Central memory CD8-positive, alpha-beta T cell (primary cell): ENCODE data around the gene COX10.
"Not testable (repeated sequence)": the region's sequence is repeated elsewhere in the genome, so short reads cannot be mapped to it uniquely, and the experiment has no call there.

Experiments
- ATAC-seq: fragments of 150-1000 bp; cut with Tn5 transposase; replicated peaks from 2 replicates; pipeline ENCODE4 v1.10.0; 2022; ENCODE audit warnings: mild to moderate bottlenecking, moderate FRiP score, moderate number of reproducible peaks; ENCODE audit not compliant: poor library complexity, severe bottlenecking; ENCODE audit errors: extremely low read depth
- DNase-seq, 2 donors: peaks; one replicate each; pipeline ENCODE4 v3.0.0; 2021; ENCODE audit warnings: low spot score in 2 of 2
- H3K27ac Mint-ChIP-seq: one replicate; pipeline ENCODE4 v1.8.0; 2022; ENCODE audit warnings: low read depth, mild to moderate bottlenecking, moderate library complexity, mixed read lengths
- H3K27me3 Mint-ChIP-seq: one replicate; pipeline ENCODE4 v1.8.0; 2022; ENCODE audit warnings: mixed read lengths
- H3K36me3 Mint-ChIP-seq: one replicate; pipeline ENCODE4 v1.8.0; 2022; ENCODE audit warnings: mild to moderate bottlenecking, moderate library complexity, mixed read lengths; ENCODE audit not compliant: insufficient read depth
- H3K4me1 Mint-ChIP-seq: one replicate; pipeline ENCODE4 v1.8.0; 2022; ENCODE audit warnings: mixed read lengths
- H3K4me3 Mint-ChIP-seq: one replicate; pipeline ENCODE4 v1.8.0; 2022; ENCODE audit warnings: mild to moderate bottlenecking, moderate library complexity, mixed read lengths
- H3K9me3 Mint-ChIP-seq: one replicate; pipeline ENCODE4 v1.8.0; 2022; ENCODE audit warnings: mixed read lengths

Gene COX10

GRCh38 chr17:14069251-14070021, at the start of gene COX10:
Gene COX10, plus strand, starts transcription at chr17:14069504. Its CDS starts 102 bp downstream, at chr17:14069606.
- Mint-ChIP-seq H3K4me3 (peak within 1 kb of the TSS; percentile 94), H3K27ac (peak within 1 kb of the TSS; percentile 92), H3K4me1 (peaks cover 33% of the 10 kb centered on the region), H3K9me3 (no peaks in the 10 kb centered on the region), H3K36me3 (peaks cover 3% of the 10 kb centered on the region), H3K27me3 (no peaks in the 10 kb centered on the region)
- peak; percentile 63 to 67 for DNase-seq
- peak; percentile 96 for ATAC-seq

DNA sequence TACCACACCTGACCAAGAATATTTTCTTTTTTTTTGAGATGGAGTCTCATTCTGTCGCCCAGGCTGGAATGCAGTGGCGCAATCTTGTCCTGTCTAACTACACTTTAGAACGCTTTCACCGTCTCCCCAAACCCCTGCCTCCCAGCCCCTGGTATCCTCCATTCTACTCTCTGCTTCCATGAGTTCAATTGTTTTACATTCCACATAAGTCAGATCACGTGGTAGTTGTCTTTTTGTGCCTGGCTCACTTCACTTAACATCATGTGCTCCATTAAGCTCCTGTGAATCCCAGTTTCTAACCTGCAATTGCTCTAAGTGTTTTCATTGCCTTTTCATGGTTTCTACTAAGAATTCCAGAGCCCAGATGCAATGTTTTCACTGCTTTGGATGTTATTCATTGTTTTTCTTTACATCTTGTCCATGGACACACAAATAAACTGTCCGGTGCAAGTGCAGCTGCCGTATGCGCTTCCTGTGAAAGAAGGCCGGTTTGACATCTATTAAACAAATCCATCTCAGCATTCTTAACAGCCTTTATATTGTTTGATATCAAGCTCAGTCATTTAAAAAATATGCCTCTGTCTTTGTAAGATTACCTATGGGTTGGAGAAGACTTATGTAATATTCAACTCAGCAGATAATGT, 47.5 kb upstream of the COX10 start:
- not testable (repeated sequence) for ATAC-seq, H3K27me3 Mint-ChIP-seq, H3K36me3 Mint-ChIP-seq, H3K9me3 Mint-ChIP-seq, H3K4me3 Mint-ChIP-seq, DNase-seq, H3K4me1 Mint-ChIP-seq, H3K27ac Mint-ChIP-seq

GRCh38 chr17:14029755-14030154, 39.5 kb upstream of the COX10 start:
- H3K4me3 Mint-ChIP-seq, H3K9me3 Mint-ChIP-seq, DNase-seq, H3K4me1 Mint-ChIP-seq, H3K27me3 Mint-ChIP-seq, H3K27ac Mint-ChIP-seq, ATAC-seq, H3K36me3 Mint-ChIP-seq: not testable (repeated sequence)

DNA sequence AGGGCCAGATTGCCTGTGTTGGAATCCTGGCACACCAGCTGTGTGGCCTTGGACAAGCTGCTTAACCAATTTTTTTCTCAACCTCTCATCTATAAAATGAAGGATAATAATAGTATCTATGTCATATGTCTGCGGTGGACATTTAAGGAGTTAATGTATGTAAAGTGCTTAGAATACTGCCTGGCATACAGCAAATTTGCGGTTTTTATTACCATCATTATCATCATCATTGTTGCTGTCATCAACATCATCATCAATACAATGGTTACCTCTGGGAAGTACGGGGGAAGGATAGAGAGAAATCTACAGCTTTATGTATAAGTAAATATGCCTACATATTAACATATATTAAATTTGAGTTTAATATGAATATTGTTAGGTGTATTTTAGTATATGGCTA, 37.1 kb upstream of the COX10 start:
- no peaks in the 10 kb centered on the region for H3K4me1 Mint-ChIP-seq
- ATAC-seq: no peak
- H3K4me3 Mint-ChIP-seq: no peak overlapping the region
- H3K27me3 Mint-ChIP-seq: no peaks in the 10 kb centered on the region
- DNase-seq: no peak
- peaks cover 4% of the 10 kb centered on the region for H3K36me3 Mint-ChIP-seq
- H3K9me3 Mint-ChIP-seq: no peaks in the 10 kb centered on the region
- no peak overlapping the region for H3K27ac Mint-ChIP-seq

GRCh38 chr17:14033166-14033565, 36.1 kb upstream of the COX10 start:
- DNase-seq: no peak
- Mint-ChIP-seq H3K27ac (no peak overlapping the region), H3K9me3 (no peaks in the 10 kb centered on the region), H3K36me3 (peaks cover 4% of the 10 kb centered on the region), H3K4me3 (no peak overlapping the region), H3K27me3 (no peaks in the 10 kb centered on the region), H3K4me1 (no peaks in the 10 kb centered on the region)
- ATAC-seq: no peak

DNA sequence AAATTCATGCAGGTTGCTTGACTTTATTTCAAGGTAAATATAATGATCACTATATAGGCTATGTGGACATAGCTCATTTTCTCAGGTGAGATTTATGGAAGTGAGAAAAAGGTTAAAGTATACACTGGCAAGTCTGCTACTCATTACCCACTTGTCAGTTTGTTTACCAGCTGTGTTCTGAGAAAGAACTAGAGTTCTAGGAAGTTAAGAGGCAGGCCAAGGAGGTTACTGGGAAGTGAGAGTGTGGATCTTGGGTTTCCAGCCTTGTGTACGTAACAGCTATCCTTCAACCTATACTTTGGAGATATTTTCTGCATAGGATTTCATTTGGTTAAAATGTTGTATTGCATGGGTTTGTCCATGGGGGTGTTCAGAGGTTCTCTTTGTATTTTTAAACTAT, 31.9 kb upstream of the COX10 start:
- H3K36me3 Mint-ChIP-seq: peaks cover 2% of the 10 kb centered on the region

DNA sequence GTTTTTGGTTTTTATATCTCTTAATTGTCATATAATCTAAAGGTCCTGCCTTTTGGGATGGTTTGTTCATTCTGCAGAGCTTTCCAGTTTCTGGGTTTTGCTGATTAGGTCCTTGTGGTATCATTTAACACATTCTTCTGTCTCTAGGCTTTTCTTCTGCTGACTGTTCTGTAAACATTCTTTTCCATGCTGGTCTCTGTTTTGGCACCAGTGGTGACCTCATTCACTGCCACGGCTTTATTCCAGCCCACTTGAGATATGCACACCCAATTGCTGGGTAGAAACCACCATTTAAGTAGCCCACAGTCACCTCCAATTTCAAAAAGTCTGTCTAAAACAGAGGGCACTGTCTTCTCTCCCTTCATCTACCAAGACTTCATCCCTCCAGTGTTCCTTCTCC, 31.1 kb upstream of the COX10 start:
- no peak overlapping the region for H3K4me3 Mint-ChIP-seq
- ATAC-seq: no peak
- H3K27me3 Mint-ChIP-seq: no peaks in the 10 kb centered on the region
- no peak overlapping the region for H3K27ac Mint-ChIP-seq
- H3K36me3 Mint-ChIP-seq: peaks cover 2% of the 10 kb centered on the region
- no peak for DNase-seq
- peaks cover 6% of the 10 kb centered on the region for H3K4me1 Mint-ChIP-seq
- no peaks in the 10 kb centered on the region for H3K9me3 Mint-ChIP-seq

More for the DNA sequence above, 31.9 kb upstream of the COX10 start:
- DNase-seq (no peak), ATAC-seq (no peak)
- H3K9me3 Mint-ChIP-seq: no peaks in the 10 kb centered on the region
- H3K4me1 Mint-ChIP-seq: peaks cover 6% of the 10 kb centered on the region
- no peaks in the 10 kb centered on the region for H3K27me3 Mint-ChIP-seq
- H3K27ac Mint-ChIP-seq: no peak overlapping the region
- no peak overlapping the region for H3K4me3 Mint-ChIP-seq

DNA sequence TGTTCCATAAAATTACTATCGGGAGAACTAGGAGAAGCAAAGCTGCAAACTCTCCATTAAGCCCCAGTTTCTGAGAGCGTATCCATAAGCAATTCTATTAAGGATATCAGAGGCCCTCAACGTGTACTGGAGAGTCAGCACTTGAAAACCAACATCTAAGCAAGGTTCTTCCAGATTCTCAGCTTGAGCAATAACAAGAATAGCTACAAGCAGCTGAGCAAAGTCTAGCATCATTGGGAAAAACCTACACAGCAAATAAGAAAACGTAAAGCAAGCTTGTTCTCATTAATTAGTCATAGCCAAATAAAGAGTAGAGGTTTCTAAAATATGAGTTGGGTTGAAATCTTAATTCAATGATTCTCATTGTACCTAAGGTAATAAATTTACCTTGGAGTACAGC, 26.9 kb upstream of the COX10 start:
- Mint-ChIP-seq H3K27me3 (no peaks in the 10 kb centered on the region), H3K4me1 (peaks cover 6% of the 10 kb centered on the region), H3K4me3 (no peak overlapping the region), H3K36me3 (no peaks in the 10 kb centered on the region), H3K27ac (no peak overlapping the region), H3K9me3 (no peaks in the 10 kb centered on the region)
- ATAC-seq (no peak), DNase-seq (no peak)

DNA sequence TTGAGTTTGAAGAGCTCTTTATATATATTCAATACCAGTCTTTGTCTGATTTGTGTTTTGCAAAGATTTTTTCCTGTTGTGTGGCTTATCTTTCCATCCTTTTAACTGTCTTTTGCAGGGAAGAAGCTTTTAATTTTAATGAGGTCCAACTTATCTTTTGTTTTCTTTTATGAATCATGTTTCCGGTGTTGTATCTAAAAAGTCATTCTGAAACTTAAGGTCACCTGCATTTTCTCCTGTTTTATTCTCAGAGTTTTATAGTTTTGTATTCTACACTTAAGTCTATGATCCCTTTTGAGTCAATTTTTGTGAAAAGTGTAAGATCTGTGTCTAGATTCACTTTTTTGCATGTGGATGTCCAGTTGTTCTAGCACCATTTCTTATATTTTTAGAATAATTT, 24.6 kb upstream of the COX10 start:
- H3K4me1 Mint-ChIP-seq: peaks cover 11% of the 10 kb centered on the region
- H3K27ac Mint-ChIP-seq: no peak overlapping the region
- H3K9me3 Mint-ChIP-seq: no peaks in the 10 kb centered on the region
- no peaks in the 10 kb centered on the region for H3K27me3 Mint-ChIP-seq
- H3K4me3 Mint-ChIP-seq: no peak overlapping the region
- ATAC-seq: no peak
- no peak for DNase-seq
- H3K36me3 Mint-ChIP-seq: peaks cover 2% of the 10 kb centered on the region

- H3K4me3 Mint-ChIP-seq: no peak overlapping the region
Measured at GRCh38 chr17:14046978-14047377, 22.3 kb upstream of the COX10 start.

DNA sequence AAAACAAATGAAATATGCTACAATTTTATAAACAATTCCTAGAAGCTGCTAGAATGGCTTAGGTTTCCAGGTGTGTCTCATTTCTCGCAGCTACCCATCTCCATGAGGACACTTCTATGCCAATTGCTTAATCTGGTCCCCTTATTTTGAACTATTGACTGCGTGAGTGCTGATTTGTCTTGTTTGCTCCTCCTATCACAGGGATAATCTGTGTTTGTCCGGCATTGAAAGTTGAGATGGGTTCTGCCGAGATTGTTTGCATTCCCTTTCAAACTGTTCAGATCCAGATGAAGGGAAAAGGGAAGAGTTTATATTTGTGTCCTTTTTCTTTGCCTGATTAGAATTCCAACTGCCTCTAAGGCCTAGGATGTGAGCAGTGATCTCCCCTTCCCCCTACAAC, 21.7 kb upstream of the COX10 start:
- ATAC-seq: no peak
- Mint-ChIP-seq H3K4me3 (no peak overlapping the region), H3K36me3 (peaks cover 2% of the 10 kb centered on the region)

More at GRCh38 chr17:14046978-14047377, 22.3 kb upstream of the COX10 start:
- H3K27ac Mint-ChIP-seq: no peak overlapping the region
- no peaks in the 10 kb centered on the region for H3K27me3 Mint-ChIP-seq
- H3K4me1 Mint-ChIP-seq: peaks cover 11% of the 10 kb centered on the region
- peaks cover 2% of the 10 kb centered on the region for H3K36me3 Mint-ChIP-seq
- no peak for DNase-seq
- ATAC-seq: no peak
- H3K9me3 Mint-ChIP-seq: no peaks in the 10 kb centered on the region

DNA sequence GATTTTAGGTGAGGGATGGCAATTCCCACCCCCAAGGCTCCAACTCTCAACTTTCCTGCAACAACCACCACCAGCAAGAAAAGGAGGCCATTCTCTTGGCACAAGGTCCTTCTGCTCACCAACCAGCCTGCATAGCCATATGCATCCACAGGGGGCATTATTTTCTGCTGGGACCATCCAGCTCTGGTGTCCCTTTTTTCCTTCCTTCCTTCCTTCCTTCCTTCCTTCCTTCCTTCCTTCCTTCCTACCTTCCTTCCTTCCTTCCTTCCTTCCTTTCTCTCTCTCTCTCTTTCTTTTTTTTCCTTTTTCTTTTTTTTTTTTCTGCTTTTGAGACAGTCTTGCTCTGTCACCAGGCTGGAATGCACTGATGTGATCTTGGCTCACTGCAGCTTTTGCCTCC, 21.1 kb upstream of the COX10 start:
- DNase-seq (no peak), ATAC-seq (no peak)
- Mint-ChIP-seq H3K36me3 (peaks cover 2% of the 10 kb centered on the region), H3K4me3 (no peak overlapping the region), H3K27me3 (no peaks in the 10 kb centered on the region), H3K27ac (no peak overlapping the region), H3K4me1 (peaks cover 11% of the 10 kb centered on the region), H3K9me3 (no peaks in the 10 kb centered on the region)

More for the DNA sequence above, 21.7 kb upstream of the COX10 start:
- H3K27me3 Mint-ChIP-seq: no peaks in the 10 kb centered on the region
- no peaks in the 10 kb centered on the region for H3K9me3 Mint-ChIP-seq
- no peak for DNase-seq
- H3K27ac Mint-ChIP-seq: no peak overlapping the region
- peaks cover 11% of the 10 kb centered on the region for H3K4me1 Mint-ChIP-seq

DNA sequence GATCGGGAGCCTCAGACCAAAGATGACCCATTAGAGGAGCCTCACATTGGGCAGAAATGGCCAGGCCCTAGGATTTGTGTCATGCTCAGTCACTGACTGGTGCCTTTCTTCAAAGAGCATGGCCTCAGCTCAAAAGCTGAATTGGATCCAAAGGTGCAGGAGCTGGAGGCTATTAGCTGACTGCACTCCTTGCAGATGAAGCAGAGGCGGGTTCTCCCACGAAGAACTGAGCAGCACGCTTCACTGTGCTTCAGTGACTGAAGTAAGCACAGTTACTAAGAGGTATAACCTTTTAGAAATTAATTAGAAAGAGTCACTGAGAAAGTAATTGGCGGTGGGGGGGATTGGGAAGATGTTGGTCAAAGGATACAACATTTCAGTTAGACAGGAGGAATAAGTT, 18.7 kb upstream of the COX10 start:
- Mint-ChIP-seq H3K27me3 (no peaks in the 10 kb centered on the region), H3K9me3 (no peaks in the 10 kb centered on the region), H3K27ac (no peak overlapping the region), H3K4me1 (peaks cover 11% of the 10 kb centered on the region), H3K36me3 (peaks cover 2% of the 10 kb centered on the region), H3K4me3 (no peak overlapping the region)
- no peak for DNase-seq
- no peak for ATAC-seq
